Thyroid gland (tissue), 4 donors: ENCODE data around the gene GUCY2C.

Experiments used
- CTCF ChIP-seq, 6 experiments: fragments of 200-600 bp in 3 of 6; fragments of 450-650 bp in 3 of 6; sonication (generic) in 3 of 6; IDR thresholded peaks; one replicate each; pipeline ENCODE4 v1.5.1; 2016 to 2019; ENCODE audit warnings: antibody characterized with exemption in 6 of 6, mild to moderate bottlenecking in 2 of 6, inconsistent platforms in 1 of 6, moderate library complexity in 1 of 6
- POLR2A ChIP-seq, 2 donors: fragments of 450-650 bp; IDR thresholded peaks; one replicate each; pipeline ENCODE4 v1.6.1; 2017; ENCODE audit warnings: antibody characterized with exemption in 2 of 2, mild to moderate bottlenecking in 2 of 2, moderate library complexity in 1 of 2

GRCh38 chr12:14571779-14572178, 124.6 kb downstream of the GUCY2C start:
- TF ChIP-seq CTCF (IDR thresholded peaks at IDR 0.05) (no peak), POLR2A (IDR thresholded peaks at IDR 0.05) (no peak)
